Lower lobe of right lung (tissue), 2 donors: ENCODE results near the gene SLC25A47. TPM values are rescaled to one million over a fixed set of nuclear protein-coding genes. Genes with fewer than 3 reads are reported as not detected.

Experiments
- ATAC-seq, 2 donors: fragments of 200-7000 bp; cut with Tn5 transposase; one replicate each; pipeline ENCODE4 v1.9.1; 2020 to 2022; ENCODE audit warnings: mild to moderate bottlenecking in 2 of 2, moderate library complexity in 2 of 2
- DNase-seq: peaks from one replicate; pipeline ENCODE4 v3.0.0-alpha.2; 2020
- H3K27ac ChIP-seq: fragments of 200-600 bp; one replicate; pipeline ENCODE4 v1.8.0; 2022
- H3K27me3 ChIP-seq: fragments of 200-600 bp; one replicate; pipeline ENCODE4 v1.8.0; 2022; ENCODE audit warnings: low read depth
- H3K36me3 ChIP-seq: fragments of 200-600 bp; one replicate; pipeline ENCODE4 v1.8.0; 2022; ENCODE audit warnings: mild to moderate bottlenecking
- H3K4me1 ChIP-seq: fragments of 200-600 bp; one replicate; pipeline ENCODE4 v1.8.0; 2022
- H3K4me3 ChIP-seq: fragments of 200-600 bp; one replicate; pipeline ENCODE4 v1.8.0; 2022; ENCODE audit warnings: mild to moderate bottlenecking
- H3K9me3 ChIP-seq: fragments of 200-600 bp; one replicate; pipeline ENCODE4 v1.8.0; 2022
- intact Hi-C: fragments of 100-400 bp; cut with DNase I; formaldehyde crosslinking; loops from one replicate; pipeline ENCODE4 v1.11.0; 2022
- long read RNA-seq: library from polyadenylated mRNA; unstranded; transcript quantifications from one replicate; pipeline ENCODE4 v2.0.0, GENCODE V29; 2021
- total RNA-seq: library from RNA; stranded (reverse); fragmentation: NEBNext Ultra II Directional; extraction: Animal tissue kit (Norgen Biotek cat#: 25700); gene quantifications from one replicate; pipeline ENCODE4 v1.2.1, GENCODE V29; 2021
- TF ChIP-seq, protein P1 (sequence below): fragments of 200-600 bp; IDR thresholded peaks from one replicate; pipeline ENCODE4 v1.8.0; 2022; ENCODE audit warnings: antibody characterized with exemption, mild to moderate bottlenecking
- donor health status: DM: no; HTN: yes; CAD: no; lungs with severe emphysema.

Gene SLC25A47
- total RNA-seq, result not detected
- long read RNA-seq, result 0 reads

- H3K27me3 ChIP-seq, result no peaks in the 10 kb centered on the region
- no peaks in the 10 kb centered on the region for H3K9me3 ChIP-seq
- H3K27ac ChIP-seq, result no peak within 1 kb of the TSS
- H3K36me3 ChIP-seq, result no peaks in the 10 kb centered on the region
- TF ChIP-seq, protein P1, sequence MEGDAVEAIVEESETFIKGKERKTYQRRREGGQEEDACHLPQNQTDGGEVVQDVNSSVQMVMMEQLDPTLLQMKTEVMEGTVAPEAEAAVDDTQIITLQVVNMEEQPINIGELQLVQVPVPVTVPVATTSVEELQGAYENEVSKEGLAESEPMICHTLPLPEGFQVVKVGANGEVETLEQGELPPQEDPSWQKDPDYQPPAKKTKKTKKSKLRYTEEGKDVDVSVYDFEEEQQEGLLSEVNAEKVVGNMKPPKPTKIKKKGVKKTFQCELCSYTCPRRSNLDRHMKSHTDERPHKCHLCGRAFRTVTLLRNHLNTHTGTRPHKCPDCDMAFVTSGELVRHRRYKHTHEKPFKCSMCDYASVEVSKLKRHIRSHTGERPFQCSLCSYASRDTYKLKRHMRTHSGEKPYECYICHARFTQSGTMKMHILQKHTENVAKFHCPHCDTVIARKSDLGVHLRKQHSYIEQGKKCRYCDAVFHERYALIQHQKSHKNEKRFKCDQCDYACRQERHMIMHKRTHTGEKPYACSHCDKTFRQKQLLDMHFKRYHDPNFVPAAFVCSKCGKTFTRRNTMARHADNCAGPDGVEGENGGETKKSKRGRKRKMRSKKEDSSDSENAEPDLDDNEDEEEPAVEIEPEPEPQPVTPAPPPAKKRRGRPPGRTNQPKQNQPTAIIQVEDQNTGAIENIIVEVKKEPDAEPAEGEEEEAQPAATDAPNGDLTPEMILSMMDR, result no peak
- DNase-seq (no peak), ATAC-seq (no peak)
- no peak within 1 kb of the TSS for H3K4me3 ChIP-seq
- peaks cover 4% of the 10 kb centered on the region for H3K4me1 ChIP-seq
- intact Hi-C loops, result no loop called here
Observed at GRCh38 chr14:100323121-100323941, at the start of gene SLC25A47. Gene SLC25A47 (plus strand): TSS chr14:100323339. CDS start chr14:100323415, 76 bp downstream.

GRCh38 chr14:100274250-100274649 is 48.9 kb upstream of the SLC25A47 start:
- no peak overlapping the region for H3K27ac ChIP-seq
- DNase-seq (no peak), ATAC-seq (no peak)
- no peak overlapping the region for H3K4me3 ChIP-seq
- H3K4me1 ChIP-seq, result peaks cover 45% of the 10 kb centered on the region
- intact Hi-C loops, result no loop called here
- TF ChIP-seq, protein P1, result no peak
- H3K27me3 ChIP-seq, result no peaks in the 10 kb centered on the region
- peaks cover 22% of the 10 kb centered on the region for H3K36me3 ChIP-seq
- no peaks in the 10 kb centered on the region for H3K9me3 ChIP-seq

GRCh38 chr14:100275214-100275613 is 47.9 kb upstream of the SLC25A47 start:
- DNase-seq, result no peak
- ATAC-seq, result no peak
- H3K9me3 ChIP-seq, result no peaks in the 10 kb centered on the region
- peaks cover 53% of the 10 kb centered on the region for H3K4me1 ChIP-seq
- no peak overlapping the region for H3K4me3 ChIP-seq
- H3K27me3 ChIP-seq, result no peaks in the 10 kb centered on the region
- intact Hi-C loops, result no loop called here
- no peak overlapping the region for H3K27ac ChIP-seq
- H3K36me3 ChIP-seq, result peaks cover 22% of the 10 kb centered on the region
- TF ChIP-seq, protein P1, result no peak

GRCh38 chr14:100278702-100279101 is 44.4 kb upstream of the SLC25A47 start:
- TF ChIP-seq, protein P1, result peak; percentile 16
- H3K9me3 ChIP-seq, result no peaks in the 10 kb centered on the region
- H3K36me3 ChIP-seq, result peaks cover 27% of the 10 kb centered on the region
- H3K27ac ChIP-seq, result peak overlapping the region; percentile 2
- intact Hi-C loops, result no loop called here
- peak; percentile 70 for DNase-seq
- peak; percentile 66 to 72 for ATAC-seq
- H3K4me3 ChIP-seq, result no peak overlapping the region
- H3K4me1 ChIP-seq, result peaks cover 66% of the 10 kb centered on the region
- H3K27me3 ChIP-seq, result no peaks in the 10 kb centered on the region

DNA sequence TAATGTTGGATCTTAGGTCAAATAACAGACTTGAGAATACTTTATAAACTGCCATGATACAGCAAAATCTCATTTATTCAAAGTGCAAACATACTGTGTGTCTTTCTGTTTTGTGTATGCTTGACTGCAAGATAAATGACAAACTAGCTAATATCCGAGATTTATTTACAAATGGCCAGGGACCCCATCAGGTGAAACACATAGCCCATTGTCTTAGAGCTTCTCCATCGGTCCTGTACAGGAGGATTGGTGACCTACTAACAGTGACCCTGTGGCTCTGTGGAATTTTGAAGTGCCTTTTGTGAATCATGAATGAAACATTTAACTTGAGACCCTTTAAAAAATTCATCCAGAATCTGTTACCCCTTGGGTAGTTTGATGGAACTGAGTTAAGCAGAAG is 44.0 kb upstream of the SLC25A47 start:
- ATAC-seq, result no peak
- peaks cover 68% of the 10 kb centered on the region for H3K4me1 ChIP-seq
- TF ChIP-seq, protein P1, result no peak

More for the DNA sequence above, 44.0 kb upstream of the SLC25A47 start:
- Histone ChIP-seq H3K9me3 (no peaks in the 10 kb centered on the region), H3K27ac (peak overlapping the region; percentile 2), H3K4me3 (no peak overlapping the region), H3K27me3 (no peaks in the 10 kb centered on the region), H3K36me3 (peaks cover 27% of the 10 kb centered on the region)
- intact Hi-C loops, result no loop called here
- no peak for DNase-seq
